Measurements from ENCODE around the gene OR5AS1. TPM values are rescaled to one million over a fixed set of nuclear protein-coding genes. Genes with fewer than 3 reads are reported as not detected.
"Not testable (repeated sequence)": the region's sequence is repeated elsewhere in the genome, so short reads cannot be mapped to it uniquely, and the experiment has no call there.

Gene OR5AS1
- not detected for total RNA-seq
- not detected for polyA plus RNA-seq
- long read RNA-seq, donor 1, result 0 reads
- long read RNA-seq, donor 2, result 0 reads
- long read RNA-seq, donor 3, result 0 reads
- long read RNA-seq, donor 4, result 0 reads

DNA sequence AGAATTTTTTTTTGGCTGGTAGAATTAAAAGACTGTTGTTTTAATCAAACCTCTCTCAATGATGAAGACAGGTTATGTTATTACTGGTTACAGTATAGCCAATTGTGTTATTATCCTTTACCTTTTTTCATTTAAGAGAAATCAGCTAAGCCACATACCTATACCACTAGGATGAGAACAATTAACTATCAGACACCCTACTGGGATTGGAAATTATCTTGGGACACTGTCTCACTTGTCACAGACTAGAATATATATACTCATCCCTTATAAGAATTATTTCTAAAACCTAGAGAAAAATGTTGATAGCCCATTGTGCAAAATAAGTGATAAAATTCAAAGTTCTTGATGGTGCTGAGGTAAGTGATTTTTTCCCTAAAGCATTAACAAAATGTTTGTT is at the start of gene OR5AS1:
Gene OR5AS1, plus strand, starts transcription at position 301 of the 400 bp plus-strand sequence. CDS start 2,765 bp downstream, outside the sequence.
- Histone ChIP-seq H3K9me3 (ENCODE audit: control insufficient read depth, low read length) (no peaks in the 10 kb centered on the region), H3K27me3 (ENCODE audit: control insufficient read depth, insufficient read depth) (no peaks in the 10 kb centered on the region), H3K27ac (ENCODE audit: low read length) (no peak within 1 kb of the TSS), H3K4me3 (ENCODE audit: low read length) (no peak within 1 kb of the TSS), H3K4me1 (ENCODE audit: control insufficient read depth, insufficient read depth, low read length) (no peaks in the 10 kb centered on the region)
- intact Hi-C loops (cut with DNase I), result no loop called here
- no peak for DNase-seq
- ATAC-seq, result no peak

DNA sequence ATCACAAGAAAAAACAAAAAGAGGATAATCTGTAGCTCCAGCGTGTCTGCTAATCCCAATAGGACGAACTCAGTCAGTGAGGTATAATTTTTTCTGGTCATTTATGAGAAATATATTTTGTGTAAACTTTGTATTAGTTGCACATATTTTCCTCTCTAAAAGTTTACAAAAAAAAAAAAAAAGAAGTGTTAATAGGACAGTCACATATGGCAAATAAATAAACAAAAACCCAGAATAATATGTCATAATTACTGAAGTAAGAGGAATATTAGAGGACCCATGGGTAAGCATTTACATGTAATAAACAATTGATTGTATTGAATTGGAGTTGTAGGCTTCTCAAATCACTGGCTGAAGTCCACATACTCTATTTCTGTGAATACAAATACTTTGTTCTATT is 32.9 kb upstream of the OR5AS1 start, which contains the start of gene OR5F1:
Gene OR5F1, minus strand, starts transcription at position 101 of the 400 bp plus-strand sequence. Its CDS starts 0 bp downstream, at position 101.
- intact Hi-C loops (cut with DNase I), result no loop called here
- Histone ChIP-seq H3K9me3 (ENCODE audit: control insufficient read depth, low read length) (no peaks in the 10 kb centered on the region), H3K4me1 (ENCODE audit: control insufficient read depth, insufficient read depth, low read length) (no peaks in the 10 kb centered on the region), H3K4me3 (ENCODE audit: low read length) (no peak within 1 kb of the TSS), H3K27me3 (ENCODE audit: control insufficient read depth, insufficient read depth) (no peaks in the 10 kb centered on the region), H3K27ac (ENCODE audit: low read length) (no peak within 1 kb of the TSS)
- 57% methylated on average over 2 of the region's 2 CpGs for WGBS
- ATAC-seq (no peak), DNase-seq (no peak)

DNA sequence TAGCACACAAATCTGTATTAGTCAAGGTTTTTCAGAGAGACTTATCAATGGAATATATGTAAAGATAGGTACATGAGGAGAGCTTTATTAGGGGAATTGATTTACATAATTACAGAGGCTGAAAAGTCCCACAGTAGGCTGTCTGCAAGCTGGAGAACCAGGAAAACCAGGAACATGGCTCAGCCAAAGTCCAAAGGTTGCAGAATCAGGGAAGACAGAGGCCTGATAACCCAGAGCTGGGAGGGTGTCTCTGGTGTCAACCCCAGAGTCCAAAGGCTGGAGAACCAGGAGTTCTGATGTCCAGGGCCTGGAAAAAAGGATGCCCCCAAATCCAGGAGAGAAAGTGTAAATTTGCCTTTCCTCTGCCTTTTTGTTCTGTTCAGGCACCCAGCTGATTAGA is 16.7 kb upstream of the OR5AS1 start:
- Histone ChIP-seq H3K4me1 (ENCODE audit: control insufficient read depth, insufficient read depth, low read length) (no peaks in the 10 kb centered on the region), H3K4me3 (ENCODE audit: low read length) (no peak overlapping the region), H3K27ac (ENCODE audit: low read length) (no peak overlapping the region), H3K27me3 (ENCODE audit: control insufficient read depth, insufficient read depth) (no peaks in the 10 kb centered on the region), H3K9me3 (ENCODE audit: control insufficient read depth, low read length) (no peaks in the 10 kb centered on the region)
- intact Hi-C loops (cut with DNase I), result no loop called here
- DNase-seq, result no peak
- no peak for ATAC-seq

DNA sequence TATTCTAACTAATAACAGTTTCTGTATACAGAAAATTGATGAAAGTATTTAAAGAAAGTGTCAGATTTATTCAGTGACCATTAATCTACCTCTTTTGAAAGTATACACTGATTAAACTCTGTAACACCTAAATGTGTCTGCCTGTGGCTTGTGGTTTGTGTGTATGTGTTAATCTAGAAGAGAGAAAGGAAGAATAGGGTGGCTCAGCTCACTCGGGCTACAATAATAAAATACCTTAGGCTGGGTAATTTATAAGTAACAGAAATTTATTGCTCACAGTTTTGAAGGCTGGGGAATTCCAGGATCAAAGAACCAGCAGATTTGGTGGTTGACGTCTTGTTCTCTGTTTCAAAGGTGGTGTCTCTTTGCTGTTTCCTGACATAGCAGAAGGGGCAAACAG is 13.6 kb upstream of the OR5AS1 start:
- WGBS, result 70% methylated on average over 2 of the region's 2 CpGs
- no peak overlapping the region for H3K27ac ChIP-seq (ENCODE audit: low read length)
- ATAC-seq (no peak), DNase-seq (no peak)
- no peaks in the 10 kb centered on the region for H3K4me1 ChIP-seq (ENCODE audit: control insufficient read depth, insufficient read depth, low read length)
- no peaks in the 10 kb centered on the region for H3K9me3 ChIP-seq (ENCODE audit: control insufficient read depth, low read length)
- H3K4me3 ChIP-seq (ENCODE audit: low read length), result no peak overlapping the region
- intact Hi-C loops (cut with DNase I), result no loop called here
- H3K27me3 ChIP-seq (ENCODE audit: control insufficient read depth, insufficient read depth), result no peaks in the 10 kb centered on the region

DNA sequence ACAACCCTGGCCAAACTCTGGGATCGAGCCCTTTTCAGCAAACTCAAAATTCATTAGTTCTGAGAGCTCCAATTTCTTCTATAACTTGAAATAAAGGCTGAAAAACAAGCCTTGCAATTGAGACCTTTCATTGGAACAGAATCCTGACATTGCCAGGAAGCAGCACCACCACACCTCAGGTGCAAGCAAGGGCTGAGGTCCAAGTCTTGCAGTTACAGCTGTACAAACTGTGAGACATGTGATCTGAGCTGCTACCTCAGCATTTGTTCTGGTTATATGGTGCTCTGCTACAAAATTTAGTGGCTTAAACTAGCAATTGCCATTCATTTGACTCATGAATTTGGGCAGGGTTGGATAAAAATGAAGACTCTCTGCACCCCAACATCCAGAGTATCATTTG is 18.1 kb downstream of the OR5AS1 start:
- ATAC-seq (no peak), DNase-seq (no peak)
- Histone ChIP-seq H3K9me3 (ENCODE audit: control insufficient read depth, low read length) (no peaks in the 10 kb centered on the region), H3K27ac (ENCODE audit: low read length) (no peak overlapping the region), H3K4me1 (ENCODE audit: control insufficient read depth, insufficient read depth, low read length) (no peaks in the 10 kb centered on the region), H3K4me3 (ENCODE audit: low read length) (no peak overlapping the region), H3K27me3 (ENCODE audit: control insufficient read depth, insufficient read depth) (no peaks in the 10 kb centered on the region)
- WGBS, result 59% methylated on average over 1 of the region's 1 CpG
- intact Hi-C loops (cut with DNase I), result no loop called here

DNA sequence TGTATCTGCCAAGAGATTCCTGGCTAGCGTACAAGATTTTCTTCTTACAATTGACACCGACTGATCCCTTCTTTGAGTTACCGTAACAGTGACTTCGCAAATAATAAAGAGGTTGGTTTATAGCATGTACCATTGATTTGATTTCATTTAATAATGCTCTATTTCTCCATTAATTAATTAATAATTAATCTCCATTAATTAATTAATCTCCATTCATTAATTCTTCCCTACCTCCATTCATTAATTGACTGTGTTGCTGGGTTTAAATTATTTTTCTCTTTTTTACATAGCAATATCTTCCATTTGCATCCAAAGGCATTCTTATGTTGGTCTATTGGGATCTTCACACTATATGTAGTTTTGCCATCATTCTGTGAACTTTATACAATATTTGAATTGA is 21.0 kb downstream of the OR5AS1 start:
- no peaks in the 10 kb centered on the region for H3K27me3 ChIP-seq (ENCODE audit: control insufficient read depth, insufficient read depth)
- ATAC-seq (no peak), DNase-seq (no peak)
- H3K4me1 ChIP-seq (ENCODE audit: control insufficient read depth, insufficient read depth, low read length), result no peaks in the 10 kb centered on the region
- 62% methylated on average over 4 of the region's 4 CpGs for WGBS
- no peak overlapping the region for H3K27ac ChIP-seq (ENCODE audit: low read length)
- H3K4me3 ChIP-seq (ENCODE audit: low read length), result no peak overlapping the region
- no peaks in the 10 kb centered on the region for H3K9me3 ChIP-seq (ENCODE audit: control insufficient read depth, low read length)
- intact Hi-C loops (cut with DNase I), result no loop called here

DNA sequence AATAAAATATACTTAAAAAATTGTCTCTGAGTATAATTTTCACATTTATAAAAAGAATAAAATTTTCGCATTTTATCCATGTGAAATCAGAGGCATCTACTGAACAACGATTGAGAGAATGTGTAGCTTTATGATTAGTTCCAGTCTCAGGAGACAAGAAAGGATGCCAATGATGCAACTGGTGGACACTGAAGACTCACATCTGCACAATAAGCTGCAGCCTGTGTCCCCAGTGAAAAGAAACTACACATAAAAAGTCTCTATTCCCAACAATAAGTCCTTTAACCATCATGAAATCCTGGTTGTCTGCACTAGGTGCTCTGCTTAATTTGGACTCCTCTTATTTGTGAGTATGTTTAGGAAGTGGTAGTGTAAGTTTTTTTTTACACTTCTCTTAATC is 22.0 kb downstream of the OR5AS1 start:
- Histone ChIP-seq H3K4me1 (ENCODE audit: control insufficient read depth, insufficient read depth, low read length) (no peaks in the 10 kb centered on the region), H3K4me3 (ENCODE audit: low read length) (no peak overlapping the region), H3K27ac (ENCODE audit: low read length) (no peak overlapping the region), H3K9me3 (ENCODE audit: control insufficient read depth, low read length) (no peaks in the 10 kb centered on the region), H3K27me3 (ENCODE audit: control insufficient read depth, insufficient read depth) (no peaks in the 10 kb centered on the region)
- intact Hi-C loops (cut with DNase I), result no loop called here
- 41% methylated on average over 2 of the region's 2 CpGs for WGBS
- no peak for DNase-seq
- ATAC-seq, result no peak

DNA sequence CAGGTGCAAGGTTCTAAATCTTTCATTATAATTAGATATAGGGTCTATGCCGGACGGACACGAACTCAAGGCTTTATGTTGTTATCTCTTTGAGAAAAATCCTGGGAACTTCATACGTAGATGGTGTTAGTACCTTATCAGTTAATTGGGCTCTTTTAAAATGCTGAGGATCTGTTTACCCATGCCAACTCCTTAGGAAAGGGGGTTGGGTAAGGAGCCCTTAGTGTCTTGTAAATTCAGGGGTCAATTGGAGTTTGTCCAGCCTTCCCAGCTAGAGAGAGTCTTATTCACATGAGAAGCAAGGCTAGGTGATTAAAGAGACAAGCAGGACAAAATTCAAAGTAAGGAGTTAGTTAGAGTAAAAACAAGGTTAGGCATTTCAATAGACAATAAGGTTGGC is 28.9 kb downstream of the OR5AS1 start:
- intact Hi-C loops (cut with DNase I); H3K27ac ChIP-seq (ENCODE audit: low read length); H3K9me3 ChIP-seq (ENCODE audit: control insufficient read depth, low read length); H3K4me3 ChIP-seq (ENCODE audit: low read length); ATAC-seq; H3K4me1 ChIP-seq (ENCODE audit: control insufficient read depth, insufficient read depth, low read length); DNase-seq; H3K27me3 ChIP-seq (ENCODE audit: control insufficient read depth, insufficient read depth): not testable (repeated sequence)
- 34% methylated on average over 4 of the region's 4 CpGs for WGBS

DNA sequence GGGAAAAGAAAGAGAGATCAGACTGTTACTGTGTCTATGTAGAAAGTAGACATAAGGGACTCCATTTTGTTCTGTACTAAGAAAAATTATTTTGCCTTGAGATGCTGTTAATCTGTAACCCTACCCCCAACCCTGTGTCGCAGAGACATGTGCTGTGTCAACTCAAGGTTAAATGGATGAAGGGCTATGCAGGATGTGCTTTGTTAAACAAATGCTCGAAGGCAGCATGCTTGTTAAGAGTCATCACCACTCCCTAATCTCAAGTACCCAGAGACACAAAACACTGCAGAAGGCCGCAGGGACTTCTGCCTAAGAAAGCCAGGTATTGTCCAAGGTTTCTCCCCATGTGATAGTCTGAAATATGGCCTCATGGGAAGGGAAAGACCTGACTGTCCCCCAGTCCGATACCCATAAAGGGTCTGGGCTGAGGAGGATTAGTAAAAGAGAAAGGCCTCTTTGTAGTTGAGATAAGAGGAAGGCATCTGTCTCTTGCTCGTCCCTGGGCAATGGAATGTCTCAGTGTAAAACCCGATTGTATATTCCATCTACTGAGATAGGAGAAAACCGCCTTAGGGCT is 30.3 kb downstream of the OR5AS1 start:
- WGBS, result 13% methylated on average over 7 of the region's 7 CpGs
- H3K4me3 ChIP-seq (ENCODE audit: low read length); DNase-seq; intact Hi-C loops (cut with DNase I); H3K27ac ChIP-seq (ENCODE audit: low read length); ATAC-seq; H3K27me3 ChIP-seq (ENCODE audit: control insufficient read depth, insufficient read depth); H3K9me3 ChIP-seq (ENCODE audit: control insufficient read depth, low read length); H3K4me1 ChIP-seq (ENCODE audit: control insufficient read depth, insufficient read depth, low read length): not testable (repeated sequence)

DNA sequence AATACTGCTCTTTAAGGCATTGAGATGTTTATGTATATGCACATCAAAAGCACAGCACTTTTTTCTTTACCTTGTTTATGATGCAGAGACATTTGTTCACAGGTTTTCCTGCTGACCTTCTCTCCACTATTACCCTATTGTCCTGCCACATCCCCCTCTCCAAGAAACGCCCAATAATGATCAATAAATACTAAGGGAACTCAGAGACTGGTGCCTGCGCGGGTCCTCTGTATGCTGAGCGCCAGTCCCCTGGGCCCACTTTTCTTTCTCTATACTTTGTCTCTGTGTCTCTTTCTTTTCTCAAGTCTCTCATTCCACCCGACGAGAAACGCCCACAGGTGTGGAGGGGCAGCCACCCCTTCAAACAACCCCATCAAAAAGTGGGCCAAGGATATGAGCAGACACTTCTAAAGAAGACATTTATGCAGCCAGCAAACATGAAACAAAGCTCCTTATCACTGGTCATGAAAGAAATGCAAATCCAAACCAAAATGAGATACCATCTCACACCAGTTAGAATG is 30.9 kb downstream of the OR5AS1 start:
- ATAC-seq; DNase-seq; H3K4me1 ChIP-seq (ENCODE audit: control insufficient read depth, insufficient read depth, low read length); H3K27ac ChIP-seq (ENCODE audit: low read length); intact Hi-C loops (cut with DNase I); H3K27me3 ChIP-seq (ENCODE audit: control insufficient read depth, insufficient read depth); H3K4me3 ChIP-seq (ENCODE audit: low read length); H3K9me3 ChIP-seq (ENCODE audit: control insufficient read depth, low read length): not testable (repeated sequence)
- 64% methylated on average over 7 of the region's 7 CpGs for WGBS

DNA sequence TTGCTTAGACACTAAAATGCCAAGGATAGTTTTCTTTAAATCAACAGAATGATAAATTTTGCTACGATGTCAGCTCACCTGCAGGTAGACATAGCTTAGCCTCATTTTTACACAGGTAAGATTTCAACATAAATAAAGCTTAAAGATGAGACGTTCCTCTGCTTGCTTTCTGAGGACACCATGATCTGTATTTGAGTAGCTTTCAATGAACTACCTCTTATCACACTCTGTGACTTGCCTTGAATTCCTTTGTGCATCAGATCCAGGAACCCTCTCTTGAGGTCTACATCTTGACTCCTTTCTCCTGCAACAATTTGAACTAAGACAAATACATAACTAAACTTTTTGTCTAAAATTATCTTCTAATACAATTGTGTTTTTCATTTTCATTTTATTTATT is 39.5 kb downstream of the OR5AS1 start:
- H3K9me3 ChIP-seq (ENCODE audit: control insufficient read depth, low read length), result no peaks in the 10 kb centered on the region
- H3K4me1 ChIP-seq (ENCODE audit: control insufficient read depth, insufficient read depth, low read length), result no peaks in the 10 kb centered on the region
- H3K4me3 ChIP-seq (ENCODE audit: low read length), result no peak overlapping the region
- ATAC-seq (no peak), DNase-seq (no peak)
- no peaks in the 10 kb centered on the region for H3K27me3 ChIP-seq (ENCODE audit: control insufficient read depth, insufficient read depth)
- 67% methylated on average over 2 of the region's 2 CpGs for WGBS
- no peak overlapping the region for H3K27ac ChIP-seq (ENCODE audit: low read length)
- intact Hi-C loops (cut with DNase I), result no loop called here
